ENCODE measurements around the gene RGS3. TPM values are rescaled to one million over a fixed set of nuclear protein-coding genes. Genes with fewer than 3 reads are reported as not detected.

The RGS3 gene
- total and polyA plus RNA-seq, 2 donors (not counting 3 experiments of a cell fraction or from before 2014, with no cell fraction given), result 356 to 416 TPM

- no peak overlapping the region for H3K4me2 ChIP-seq (ENCODE audit: insufficient read depth, low read length)
- ChIA-PET CTCF (interaction anchor here (1.5 to 5.0 kb wide), 2 partner anchors 14 to 47 kb away, joined by 3 to 56 read pairs; no protein-coding TSS in a partner anchor), POLR2A (interaction anchor here (0.6 to 2.7 kb wide), 3 partner anchors 9 to 48 kb away, joined by 3 to 19 read pairs (median 9); no protein-coding TSS in a partner anchor)
- no peak for TF ChIP-seq MYC (IDR thresholded peaks at IDR 0.05; ENCODE audit: low read depth, low read length)
- TF ChIP-seq CTCF (IDR thresholded peaks at IDR 0.05; ENCODE audit: extremely low read depth in 1 of 2, insufficient read depth in 1 of 2, low read depth in 1 of 2, low read length in 2 of 2), result no peak
- TF ChIP-seq POLR2A (IDR thresholded peaks at IDR 0.05; ENCODE audit: low read depth, low read length), result no peak
- no peak for TF ChIP-seq GATA2 (IDR thresholded peaks at IDR 0.05; ENCODE audit: insufficient read depth, insufficient read length, low read depth, low read length)
- no peak for TF ChIP-seq POLR2AphosphoS5 (IDR thresholded peaks at IDR 0.05; ENCODE audit: insufficient read depth, low read depth, low read length)
- TF ChIP-seq EZH2 (IDR thresholded peaks at IDR 0.05; ENCODE audit: borderline replicate concordance, low read depth, low read length, severe bottlenecking), result no peak
- no peak for TF ChIP-seq MAX (IDR thresholded peaks at IDR 0.05; ENCODE audit: insufficient read depth, insufficient read length)
- TF ChIP-seq JUN (IDR thresholded peaks at IDR 0.05; ENCODE audit: borderline replicate concordance, insufficient read depth, insufficient read length, low read depth), result no peak
- TF ChIP-seq FOS (IDR thresholded peaks at IDR 0.05; ENCODE audit: borderline replicate concordance, insufficient read depth, low read length), result no peak
- H4K20me1 ChIP-seq (replicated peaks; ENCODE audit: control insufficient read depth, extremely low read depth, insufficient read depth, low read length), result no peaks in the 10 kb centered on the region
- peaks cover 26% of the 10 kb centered on the region for H3K4me1 ChIP-seq (ENCODE audit: control insufficient read depth, extremely low read depth, insufficient read depth, low read length)
- dilution Hi-C loops (cut with MboI; ENCODE audit: extremely low pct_ligation_motif_present, low sequenced_read_pairs) (no loop called here), intact Hi-C loops (cut with micrococcal nuclease) (no loop called here)
- H3K27me3 ChIP-seq (ENCODE audit: control insufficient read depth in 2 of 2, insufficient read depth in 2 of 2, low read length in 2 of 2), result no peaks in the 10 kb centered on the region
- FAIRE-seq (no peak), DNase-seq (ENCODE audit: low read depth, low spot score) (no peak)
- no peaks in the 10 kb centered on the region for H3K36me3 ChIP-seq (ENCODE audit: control insufficient read depth in 2 of 2, extremely low read depth in 1 of 2, insufficient read depth in 2 of 2, low read length in 2 of 2)
- no peaks in the 10 kb centered on the region for H3K79me2 ChIP-seq (ENCODE audit: control insufficient read depth, insufficient read depth, low read length)
- no TSS peak for BruUV-seq (replicated peaks)
- no peaks in the 10 kb centered on the region for H3K9me1 ChIP-seq (replicated peaks; ENCODE audit: control insufficient read depth, extremely low read depth, insufficient read depth, low read length)
- H3K9ac ChIP-seq (replicated peaks; ENCODE audit: extremely low read depth, insufficient read depth, low read length), result no peak overlapping the region
- no peaks in the 10 kb centered on the region for H3K9me3 ChIP-seq (replicated peaks; ENCODE audit: control insufficient read depth, insufficient read depth, low read length)
- no peak overlapping the region for H3K27ac ChIP-seq (ENCODE audit: insufficient read depth, low read depth, low read length)
- no peak overlapping the region for H3K4me3 ChIP-seq (replicated peaks in 1 of 3; ENCODE audit: insufficient read depth in 1 of 3, low read depth in 1 of 3, low read length in 3 of 3)
- no peak overlapping the region for H2AFZ ChIP-seq (ENCODE audit: low read depth, low read length)
Observed at GRCh38 chr9:113608082-113608685, 144.7 kb downstream of the RGS3 start.
